HL-60 (cell line): ENCODE results near the gene FHIT.

Experiments
- CTCF ChIP-seq: IDR thresholded peaks from one replicate; pipeline ENCODE4 v1.5.1; 2011; ENCODE audit warnings: low read length, control low read depth, inconsistent platforms; ENCODE audit not compliant: insufficient read depth
- POLR2AphosphoS5 ChIP-seq: IDR thresholded peaks from 2 replicates; pipeline ENCODE4 v1.6.1; 2012; ENCODE audit warnings: low read depth

- TF ChIP-seq CTCF (no peak), POLR2AphosphoS5 (no peak)
These were observed 1385.2 kb downstream of the FHIT start for GRCh38 chr3:59866076-59866475.
